Ishikawa (cell line): Measurements from ENCODE around the gene KMT5C.

ENCODE experiments used
- CEBPB ChIP-seq: IDR thresholded peaks from 2 replicates; pipeline ENCODE4 v1.6.1; 2012
- CREB1 ChIP-seq: IDR thresholded peaks from 2 replicates; pipeline ENCODE4 v1.6.1; 2012; ENCODE audit warnings: low read depth
- EGR1 ChIP-seq: IDR thresholded peaks from 2 replicates; pipeline ENCODE4 v1.6.1; 2012
- EP300 ChIP-seq: IDR thresholded peaks from 2 replicates; pipeline ENCODE4 v1.6.1; 2012; ENCODE audit warnings: borderline replicate concordance
- FOXM1 ChIP-seq: IDR thresholded peaks from 2 replicates; pipeline ENCODE4 v1.6.1; 2012; ENCODE audit warnings: low read depth, borderline replicate concordance
- NFIC ChIP-seq: IDR thresholded peaks from 2 replicates; pipeline ENCODE4 v1.6.1; 2012
- RAD21 ChIP-seq: IDR thresholded peaks from 2 replicates; pipeline ENCODE4 v1.6.1; 2012; ENCODE audit warnings: low read depth
- TAF1 ChIP-seq: IDR thresholded peaks from 2 replicates; pipeline ENCODE4 v1.6.1; 2012; ENCODE audit warnings: low read depth, mild to moderate bottlenecking
- TCF12 ChIP-seq: IDR thresholded peaks from 2 replicates; pipeline ENCODE4 v1.6.1; 2012; ENCODE audit warnings: low read depth
- TEAD4 ChIP-seq: IDR thresholded peaks from 2 replicates; pipeline ENCODE4 v1.6.1; 2012
- USF1 ChIP-seq: IDR thresholded peaks from 2 replicates; pipeline ENCODE4 v1.6.1; 2012
- YY1 ChIP-seq: IDR thresholded peaks from 2 replicates; pipeline ENCODE4 v1.6.1; 2012; ENCODE audit warnings: low read depth
- ZBTB7A ChIP-seq: IDR thresholded peaks from 2 replicates; pipeline ENCODE4 v1.6.1; 2012; ENCODE audit warnings: low read depth
- TF ChIP-seq, protein P1 (sequence below): IDR thresholded peaks from 2 replicates; pipeline ENCODE4 v1.6.1; 2012
- TF ChIP-seq, protein P2 (sequence below): IDR thresholded peaks from 2 replicates; pipeline ENCODE4 v1.6.1; 2012; ENCODE audit warnings: low read depth, mild to moderate bottlenecking

The KMT5C gene

DNA sequence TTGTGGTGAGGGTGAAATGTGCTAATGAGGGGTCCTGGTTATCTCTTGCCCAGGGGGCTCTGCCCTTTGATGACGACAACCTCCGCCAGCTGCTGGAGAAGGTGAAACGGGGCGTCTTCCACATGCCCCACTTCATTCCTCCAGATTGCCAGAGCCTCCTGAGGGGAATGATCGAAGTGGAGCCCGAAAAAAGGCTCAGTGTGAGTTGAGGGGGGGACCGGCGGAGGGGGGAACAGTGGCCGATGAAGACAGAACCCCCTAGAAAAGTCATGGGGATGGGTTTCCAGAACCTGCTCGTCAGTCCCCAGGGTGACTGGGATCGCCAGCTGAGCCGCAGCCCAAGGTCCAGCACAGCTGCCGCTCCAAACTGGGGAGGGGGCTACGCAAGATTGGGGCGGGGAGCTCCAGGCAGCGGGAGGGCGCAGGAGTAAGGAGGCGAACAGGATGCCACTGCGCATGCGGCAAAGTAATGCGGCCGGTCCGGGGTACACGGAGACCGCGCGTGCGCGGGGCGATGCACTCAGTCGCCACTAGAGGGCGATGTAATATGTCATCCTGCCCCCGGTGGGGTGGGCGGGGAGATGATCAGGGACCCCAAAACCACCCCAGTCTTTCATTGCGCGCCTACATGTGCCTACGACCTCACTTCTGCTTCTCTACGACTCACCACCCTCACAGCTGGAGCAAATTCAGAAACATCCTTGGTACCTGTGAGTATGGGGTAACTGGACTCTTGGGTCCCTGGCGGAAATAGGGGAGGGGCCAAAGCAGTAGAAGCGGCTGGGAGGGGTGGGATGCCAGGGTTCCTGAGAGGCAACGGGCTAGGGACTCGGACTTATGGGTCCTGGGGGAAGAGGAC, 38.0 kb upstream of the KMT5C start:
- no peak for TF ChIP-seq TAF1
- no peak for TF ChIP-seq NFIC
- TF ChIP-seq, protein P1, sequence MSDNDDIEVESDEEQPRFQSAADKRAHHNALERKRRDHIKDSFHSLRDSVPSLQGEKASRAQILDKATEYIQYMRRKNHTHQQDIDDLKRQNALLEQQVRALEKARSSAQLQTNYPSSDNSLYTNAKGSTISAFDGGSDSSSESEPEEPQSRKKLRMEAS = 0 out of 2 replicates have a peak, but pooled peaks have one; percentile 26
- TF ChIP-seq ZBTB7A = peak; percentile 92
- no peak for TF ChIP-seq TCF12
- TF ChIP-seq TEAD4 = no peak
- TF ChIP-seq EGR1 = no peak
- no peak for TF ChIP-seq CEBPB
- TF ChIP-seq EP300 = no peak
- peak; percentile 73 for TF ChIP-seq RAD21
- no peak for TF ChIP-seq USF1

- no peak for TF ChIP-seq CREB1
- TF ChIP-seq EP300 = no peak
- no peak for TF ChIP-seq CEBPB
- TF ChIP-seq, protein P1 = no peak
- TF ChIP-seq, protein P2, sequence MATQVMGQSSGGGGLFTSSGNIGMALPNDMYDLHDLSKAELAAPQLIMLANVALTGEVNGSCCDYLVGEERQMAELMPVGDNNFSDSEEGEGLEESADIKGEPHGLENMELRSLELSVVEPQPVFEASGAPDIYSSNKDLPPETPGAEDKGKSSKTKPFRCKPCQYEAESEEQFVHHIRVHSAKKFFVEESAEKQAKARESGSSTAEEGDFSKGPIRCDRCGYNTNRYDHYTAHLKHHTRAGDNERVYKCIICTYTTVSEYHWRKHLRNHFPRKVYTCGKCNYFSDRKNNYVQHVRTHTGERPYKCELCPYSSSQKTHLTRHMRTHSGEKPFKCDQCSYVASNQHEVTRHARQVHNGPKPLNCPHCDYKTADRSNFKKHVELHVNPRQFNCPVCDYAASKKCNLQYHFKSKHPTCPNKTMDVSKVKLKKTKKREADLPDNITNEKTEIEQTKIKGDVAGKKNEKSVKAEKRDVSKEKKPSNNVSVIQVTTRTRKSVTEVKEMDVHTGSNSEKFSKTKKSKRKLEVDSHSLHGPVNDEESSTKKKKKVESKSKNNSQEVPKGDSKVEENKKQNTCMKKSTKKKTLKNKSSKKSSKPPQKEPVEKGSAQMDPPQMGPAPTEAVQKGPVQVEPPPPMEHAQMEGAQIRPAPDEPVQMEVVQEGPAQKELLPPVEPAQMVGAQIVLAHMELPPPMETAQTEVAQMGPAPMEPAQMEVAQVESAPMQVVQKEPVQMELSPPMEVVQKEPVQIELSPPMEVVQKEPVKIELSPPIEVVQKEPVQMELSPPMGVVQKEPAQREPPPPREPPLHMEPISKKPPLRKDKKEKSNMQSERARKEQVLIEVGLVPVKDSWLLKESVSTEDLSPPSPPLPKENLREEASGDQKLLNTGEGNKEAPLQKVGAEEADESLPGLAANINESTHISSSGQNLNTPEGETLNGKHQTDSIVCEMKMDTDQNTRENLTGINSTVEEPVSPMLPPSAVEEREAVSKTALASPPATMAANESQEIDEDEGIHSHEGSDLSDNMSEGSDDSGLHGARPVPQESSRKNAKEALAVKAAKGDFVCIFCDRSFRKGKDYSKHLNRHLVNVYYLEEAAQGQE = no peak
- no peak for TF ChIP-seq YY1
- TF ChIP-seq TCF12 = no peak
- no peak for TF ChIP-seq RAD21
- TF ChIP-seq USF1 = no peak
- no peak for TF ChIP-seq TEAD4
- TF ChIP-seq FOXM1 = no peak
- TF ChIP-seq EGR1 = no peak
- TF ChIP-seq ZBTB7A = no peak
- TF ChIP-seq NFIC = no peak
- no peak for TF ChIP-seq TAF1
These were observed 37.4 kb upstream of the KMT5C start for GRCh38 chr19:55302318-55302703.

DNA sequence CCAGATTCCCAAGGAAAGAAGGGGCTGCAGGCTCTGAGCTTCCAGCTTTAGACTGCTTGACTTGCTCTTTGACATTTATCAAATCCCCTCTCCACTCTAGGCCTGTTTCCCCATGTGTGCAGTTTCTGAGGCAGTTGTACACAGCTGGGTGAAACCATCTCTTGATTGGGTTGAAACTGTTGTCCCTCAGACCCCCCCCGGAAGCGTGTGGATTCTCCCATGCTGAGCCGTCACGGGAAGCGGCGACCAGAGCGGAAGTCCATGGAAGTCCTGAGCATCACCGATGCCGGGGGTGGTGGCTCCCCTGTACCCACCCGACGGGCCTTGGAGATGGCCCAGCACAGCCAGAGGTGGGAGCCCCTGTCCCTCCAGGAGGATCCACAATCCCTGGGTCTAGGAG, 36.2 kb upstream of the KMT5C start:
- TF ChIP-seq TAF1 (no peak), FOXM1 (no peak), CREB1 (no peak), YY1 (no peak), EGR1 (no peak), ZBTB7A (no peak), TCF12 (no peak), NFIC (no peak), TEAD4 (no peak), RAD21 (no peak), EP300 (no peak), USF1 (no peak), CEBPB (no peak)
- TF ChIP-seq, protein P2 = no peak
- TF ChIP-seq, protein P1 = no peak

DNA sequence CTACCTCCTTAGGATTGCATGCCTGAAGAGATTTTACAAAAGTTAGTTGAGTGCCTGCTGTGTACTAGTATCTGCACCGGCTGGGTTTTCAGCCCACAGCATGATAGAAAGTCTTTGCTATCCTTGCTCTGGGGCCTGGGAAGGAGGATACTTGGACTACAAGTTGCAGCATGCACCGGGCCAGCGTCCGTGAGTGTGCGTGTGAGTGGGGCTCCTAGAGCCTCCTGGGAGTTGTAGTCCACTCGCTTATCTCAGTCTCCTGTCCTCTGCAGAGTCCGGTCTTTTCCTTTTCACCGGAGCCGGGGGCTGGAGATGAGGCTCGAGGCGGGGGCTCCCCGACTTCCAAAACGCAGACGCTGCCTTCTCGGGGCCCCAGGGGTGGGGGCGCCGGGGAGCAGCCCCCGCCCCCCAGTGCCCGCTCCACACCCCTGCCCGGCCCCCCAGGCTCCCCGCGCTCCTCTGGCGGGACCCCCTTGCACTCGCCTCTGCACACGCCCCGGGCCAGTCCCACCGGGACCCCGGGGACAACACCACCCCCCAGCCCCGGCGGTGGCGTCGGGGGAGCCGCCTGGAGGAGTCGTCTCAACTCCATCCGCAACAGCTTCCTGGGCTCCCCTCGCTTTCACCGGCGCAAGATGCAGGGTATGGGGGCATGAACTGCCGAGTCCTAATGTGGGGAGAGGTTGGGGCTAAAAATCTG, 35.2 kb upstream of the KMT5C start:
- TF ChIP-seq NFIC (no peak), YY1 (no peak), EP300 (no peak), TEAD4 (no peak), TCF12 (no peak), ZBTB7A (no peak), TAF1 (no peak), USF1 (no peak), RAD21 (no peak), CREB1 (no peak), FOXM1 (no peak), EGR1 (no peak), CEBPB (no peak)
- TF ChIP-seq, protein P1 = no peak
- TF ChIP-seq, protein P2 = no peak
